Renal cortical epithelial cell (primary cell): ENCODE results near the gene PABPN1L. TPM values are rescaled to one million over a fixed set of nuclear protein-coding genes. Genes with fewer than 3 reads are reported as not detected.
"Not testable (repeated sequence)": the region's sequence is repeated elsewhere in the genome, so short reads cannot be mapped to it uniquely, and the experiment has no call there.

ENCODE experiments used
- DNase-seq: peaks from one replicate; pipeline ENCODE4 v3.0.0-alpha.2; 2011; ENCODE audit warnings: low read depth
- total RNA-seq: library from RNA; depleted of rRNA; stranded (reverse); fragments of >200 nt; gene quantifications from 2 replicates; pipeline ENCODE4 v1.2.3, GENCODE V29; 2014

PABPN1L gene
- total RNA-seq, 1 donor from 2014 or later = not detected

- no peak for DNase-seq
These were observed 35.7 kb downstream of the PABPN1L start for GRCh38 chr16:88830783-88831182.

GRCh38 chr16:88830258-88830657 lies 36.2 kb downstream of the PABPN1L start:
- no peak for DNase-seq

- DNase-seq = no peak
These were observed 37.7 kb downstream of the PABPN1L start for GRCh38 chr16:88828711-88829110.

- DNase-seq = no peak
These were observed 38.7 kb downstream of the PABPN1L start for GRCh38 chr16:88827727-88828126.

GRCh38 chr16:88826070-88826840 lies 40.2 kb downstream of the PABPN1L start:
- DNase-seq = no peak

GRCh38 chr16:88825146-88825545 lies 41.3 kb downstream of the PABPN1L start:
- no peak for DNase-seq

GRCh38 chr16:88824256-88825077 lies 42.0 kb downstream of the PABPN1L start:
- DNase-seq = no peak

GRCh38 chr16:88823646-88824045 lies 42.8 kb downstream of the PABPN1L start:
- not testable (repeated sequence) for DNase-seq

GRCh38 chr16:88822281-88823040 lies 44.0 kb downstream of the PABPN1L start:
- DNase-seq = no peak

- DNase-seq = no peak
These were observed 45.2 kb downstream of the PABPN1L start for GRCh38 chr16:88821168-88821850.

- DNase-seq = no peak
These were observed 46.0 kb downstream of the PABPN1L start for GRCh38 chr16:88820385-88821025.

GRCh38 chr16:88819126-88819525 lies 47.3 kb downstream of the PABPN1L start:
- DNase-seq = no peak

GRCh38 chr16:88818575-88818874 lies 47.9 kb downstream of the PABPN1L start:
- DNase-seq = no peak

GRCh38 chr16:88817785-88818574 lies 48.5 kb downstream of the PABPN1L start:
- DNase-seq = no peak

GRCh38 chr16:88816736-88817535 lies 49.5 kb downstream of the PABPN1L start:
- no peak for DNase-seq

GRCh38 chr16:88815901-88816589 lies 50.4 kb downstream of the PABPN1L start:
- DNase-seq = no peak

GRCh38 chr16:88815227-88815626 lies 51.2 kb downstream of the PABPN1L start:
- no peak for DNase-seq

- DNase-seq = no peak
These were observed 52.3 kb downstream of the PABPN1L start for GRCh38 chr16:88814144-88814502.
